Esophagus mucosa (tissue), 1 donor: ENCODE data around the gene LZTS2. TPM values are rescaled to one million over a fixed set of nuclear protein-coding genes. Genes with fewer than 3 reads are reported as not detected.

Source experiments
- ATAC-seq: fragments of 200-7000 bp; cut with Tn5 transposase; one replicate; pipeline ENCODE4 v1.9.1; 2020
- total RNA-seq: library from RNA; stranded (reverse); gene quantifications from one replicate; pipeline ENCODE4 v1.2.4, GENCODE V29; 2023
- donor health status: DM: yes; HTN: yes; CAD: no.

LZTS2 gene
- total RNA-seq, 1 donor from 2014 or later = 23.0 TPM

DNA sequence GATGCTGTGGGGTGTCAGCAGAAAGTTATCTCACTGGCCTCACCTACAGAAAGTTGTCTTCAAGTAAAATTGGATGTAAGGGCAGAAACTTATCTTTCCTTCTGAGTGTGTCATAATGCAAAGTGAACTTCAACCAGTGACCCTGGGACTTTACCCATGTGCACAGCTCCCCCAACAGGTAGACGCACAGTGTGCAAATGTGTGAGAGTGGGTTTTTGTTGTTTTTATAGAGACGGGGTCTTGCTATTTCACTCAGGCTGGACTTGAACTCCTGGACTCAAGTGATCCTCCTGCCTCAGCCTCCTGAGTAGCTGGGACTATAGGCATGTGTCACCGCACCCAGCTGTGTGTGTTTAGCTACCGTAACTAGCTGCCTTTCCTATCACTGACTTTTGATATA is 55.8 kb downstream of the LZTS2 start:
- no peak for ATAC-seq

DNA sequence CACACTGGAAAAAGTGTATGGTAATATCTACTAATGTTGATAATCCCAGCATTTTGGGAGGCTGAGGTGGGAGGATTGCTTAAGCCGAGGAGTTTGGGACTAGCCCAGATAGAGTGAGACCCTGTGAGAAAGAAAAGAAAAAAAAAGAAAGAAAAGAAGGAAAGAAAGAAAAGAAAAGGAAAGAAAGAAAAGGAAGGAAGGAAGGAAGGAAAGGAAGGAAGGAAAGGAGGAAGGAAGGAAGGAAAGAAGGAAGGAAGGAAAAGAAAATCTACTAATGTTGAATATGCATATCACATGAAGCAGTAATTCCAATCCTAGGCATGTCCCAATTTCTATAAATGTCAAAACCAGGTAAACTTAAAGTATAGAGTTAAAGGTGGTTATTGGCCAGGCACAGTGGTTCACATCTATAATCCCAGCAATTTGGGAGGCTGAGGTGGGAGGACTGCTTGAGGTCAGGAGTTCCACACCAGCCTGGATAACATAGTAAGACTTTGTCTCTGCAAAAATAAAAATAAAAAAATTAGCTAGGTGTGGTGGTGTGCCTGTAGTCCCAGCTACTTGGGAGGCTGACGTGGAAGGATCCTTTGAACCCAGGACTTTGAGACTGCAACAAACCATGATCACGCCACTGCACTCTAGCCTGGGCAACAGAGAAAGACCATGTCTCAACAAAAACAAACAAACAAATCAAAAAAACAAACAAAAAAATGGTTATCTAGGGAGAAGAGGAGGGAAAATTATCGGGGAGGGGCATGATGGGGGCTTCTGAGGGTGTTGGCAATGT is 57.0 kb downstream of the LZTS2 start:
- ATAC-seq = no peak

Other genes starting within 250 kb of the LZTS2 start
- 11.5 TPM for gene SLF2, start 86.8 kb upstream of the LZTS2 start, total RNA-seq
- 0.96 TPM for gene SEMA4G, start 30.3 kb upstream of the LZTS2 start, total RNA-seq
- gene MRPL43, start 12.3 kb upstream of the LZTS2 start, total RNA-seq = 72.7 TPM
- 5.7 TPM for gene TWNK, start 12.3 kb upstream of the LZTS2 start, total RNA-seq
- 0.04 TPM for gene PDZD7, start 31.3 kb downstream of the LZTS2 start, total RNA-seq
- 4.9 TPM for gene SFXN3, start 31.4 kb downstream of the LZTS2 start, total RNA-seq
- gene KAZALD1, start 62.2 kb downstream of the LZTS2 start, total RNA-seq = 4.1 TPM
- not detected for gene TLX1, start 131.5 kb downstream of the LZTS2 start, total RNA-seq
- not detected for gene LBX1, start 229.7 kb downstream of the LZTS2 start, total RNA-seq